Gastrocnemius medialis (tissue), 4 donors: ENCODE measurements around the gene ANKH. TPM values are rescaled to one million over a fixed set of nuclear protein-coding genes. Genes with fewer than 3 reads are reported as not detected.
A peak's percentile ranks its signal among the peaks of the same experiment; 100 is the strongest.

Experiments used
- ATAC-seq, 2 donors: fragments of 150-250 bp; one replicate each; pipeline ENCODE4 v1.9.1; 2016
- DNase-seq, 2 donors: peaks; one replicate each; pipeline ENCODE4 v3.0.0-alpha.2; 2019
- H3K27ac ChIP-seq, 4 donors: fragments of 200-600 bp; sonication (generic); 1 replicate in 1 of 4; 2 replicates in 3 of 4; pipeline ENCODE4 v1.5.1; 2016 to 2018; ENCODE audit warnings: mild to moderate bottlenecking in 2 of 4, moderate library complexity in 1 of 4
- H3K27me3 ChIP-seq, 3 donors: fragments of 200-600 bp; sonication (generic) in 2 of 3; 1 replicate in 1 of 3; 2 replicates in 2 of 3; pipeline versions ENCODE4 v1.5.1 to v1.6.0; 2016 to 2019; ENCODE audit warnings: mild to moderate bottlenecking in 1 of 3, moderate library complexity in 1 of 3
- H3K36me3 ChIP-seq, 2 donors: fragments of 200-600 bp; sonication (generic) in 1 of 2; one replicate each; pipeline ENCODE4 v1.5.1; 2017 to 2018
- H3K4me1 ChIP-seq, 2 donors: fragments of 200-600 bp; sonication (generic) in 1 of 2; one replicate each; pipeline ENCODE4 v1.5.1; 2016 to 2017; ENCODE audit warnings: mild to moderate bottlenecking in 2 of 2
- H3K4me3 ChIP-seq, 4 donors: fragments of 200-600 bp; sonication (generic) in 3 of 4; 1 replicate in 1 of 4; 2 replicates in 3 of 4; pipeline ENCODE4 v1.5.1; 2016 to 2019; ENCODE audit warnings: mild to moderate bottlenecking in 2 of 4
- H3K9me3 ChIP-seq, 3 donors: fragments of 200-600 bp; sonication (generic) in 2 of 3; 1 replicate in 1 of 3; 2 replicates in 2 of 3; pipeline ENCODE4 v1.5.1; 2016 to 2019
- POLR2A ChIP-seq, 2 donors: fragments of 450-650 bp; IDR thresholded peaks; one replicate each; pipeline ENCODE4 v1.6.1; 2017; ENCODE audit warnings: antibody characterized with exemption in 2 of 2, mild to moderate bottlenecking in 2 of 2, moderate library complexity in 2 of 2
- in situ Hi-C, 4 donors: fragments of 200-750 bp; cut with MboI; loops; one replicate each; pipeline versions ENCODE4 v1.15.0 to v1.8.0; 2017; ENCODE audit warnings: low sequenced_read_pairs in 4 of 4
- intact Hi-C: fragments of 100-400 bp; cut with DNase I; formaldehyde crosslinking; loops from one replicate; pipeline ENCODE4 v1.15.1; 2023; ENCODE audit warnings: low total_unique reads
- total RNA-seq, 4 donors: library from RNA; depleted of rRNA; stranded (reverse); fragments of >200 nt; gene quantifications; one replicate each; pipeline versions ENCODE4 v1.1.0 to v1.2.3, GENCODE V29; 2016
- TF ChIP-seq, protein P1 (sequence below), 5 experiments: fragments of 450-650 bp in 3 of 5; fragments of 200-600 bp in 2 of 5; sonication (generic) in 2 of 5; IDR thresholded peaks in 4 of 5; conservative IDR thresholded peaks in 1 of 5; 1 replicate in 4 of 5; 2 replicates in 1 of 5; pipeline ENCODE4 v1.5.1; 2016 to 2019; ENCODE audit warnings: antibody characterized with exemption in 5 of 5, mild to moderate bottlenecking in 3 of 5, moderate library complexity in 3 of 5

ANKH gene
- total RNA-seq, 4 donors from 2014 or later = 33.5 to 52.1 (median 36.0) TPM

GRCh38 chr5:14693070-14693469, 178.5 kb downstream of the ANKH start:
- TF ChIP-seq, protein P1, sequence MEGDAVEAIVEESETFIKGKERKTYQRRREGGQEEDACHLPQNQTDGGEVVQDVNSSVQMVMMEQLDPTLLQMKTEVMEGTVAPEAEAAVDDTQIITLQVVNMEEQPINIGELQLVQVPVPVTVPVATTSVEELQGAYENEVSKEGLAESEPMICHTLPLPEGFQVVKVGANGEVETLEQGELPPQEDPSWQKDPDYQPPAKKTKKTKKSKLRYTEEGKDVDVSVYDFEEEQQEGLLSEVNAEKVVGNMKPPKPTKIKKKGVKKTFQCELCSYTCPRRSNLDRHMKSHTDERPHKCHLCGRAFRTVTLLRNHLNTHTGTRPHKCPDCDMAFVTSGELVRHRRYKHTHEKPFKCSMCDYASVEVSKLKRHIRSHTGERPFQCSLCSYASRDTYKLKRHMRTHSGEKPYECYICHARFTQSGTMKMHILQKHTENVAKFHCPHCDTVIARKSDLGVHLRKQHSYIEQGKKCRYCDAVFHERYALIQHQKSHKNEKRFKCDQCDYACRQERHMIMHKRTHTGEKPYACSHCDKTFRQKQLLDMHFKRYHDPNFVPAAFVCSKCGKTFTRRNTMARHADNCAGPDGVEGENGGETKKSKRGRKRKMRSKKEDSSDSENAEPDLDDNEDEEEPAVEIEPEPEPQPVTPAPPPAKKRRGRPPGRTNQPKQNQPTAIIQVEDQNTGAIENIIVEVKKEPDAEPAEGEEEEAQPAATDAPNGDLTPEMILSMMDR (IDR thresholded peaks at IDR 0.05 in 4 of 5, conservative IDR thresholded peaks at IDR 0.05 in 1 of 5) = no peak
- TF ChIP-seq POLR2A (IDR thresholded peaks at IDR 0.05) = no peak
- no peaks in the 10 kb centered on the region for H3K9me3 ChIP-seq
- in situ Hi-C loops (no loop called here), intact Hi-C loops (no loop called here)
- H3K4me1 ChIP-seq = no peaks in the 10 kb centered on the region
- H3K4me3 ChIP-seq = no peak overlapping the region
- ATAC-seq = no peak
- H3K27me3 ChIP-seq = no peaks in the 10 kb centered on the region
- H3K36me3 ChIP-seq = peaks cover 6 to 85% of the 10 kb centered on the region in 2 donors
- H3K27ac ChIP-seq = no peak overlapping the region
- no peak for DNase-seq

- DNase-seq (no peak), ATAC-seq (no peak)
- intact Hi-C loops = loop anchor here (2.0 to 5.0 kb wide), 2 partner anchors 185 to 316 kb away; partner anchors contain the start of gene ANKH
- H3K4me3 ChIP-seq = no peak overlapping the region
- no peaks in the 10 kb centered on the region for H3K9me3 ChIP-seq
- in situ Hi-C loops = loop anchor here in 2 of 4 donors (10.0 kb wide), 1 partner anchor 328 kb away; no protein-coding TSS in a partner anchor
- H3K27ac ChIP-seq = no peak overlapping the region
- peaks cover 24 to 33% of the 10 kb centered on the region in 2 donors for H3K4me1 ChIP-seq
- peaks cover 6 to 65% of the 10 kb centered on the region in 2 donors for H3K36me3 ChIP-seq
- H3K27me3 ChIP-seq = no peaks in the 10 kb centered on the region
- TF ChIP-seq POLR2A (IDR thresholded peaks at IDR 0.05) = no peak
- TF ChIP-seq, protein P1 (IDR thresholded peaks at IDR 0.05 in 4 of 5, conservative IDR thresholded peaks at IDR 0.05 in 1 of 5) = no peak
These were observed 184.4 kb downstream of the ANKH start for GRCh38 chr5:14687023-14687665.

GRCh38 chr5:14686517-14686916, 185.1 kb downstream of the ANKH start:
- TF ChIP-seq, protein P1 (IDR thresholded peaks at IDR 0.05 in 4 of 5, conservative IDR thresholded peaks at IDR 0.05 in 1 of 5) = no peak
- TF ChIP-seq POLR2A (IDR thresholded peaks at IDR 0.05) = no peak
- in situ Hi-C loops (loop anchor here in 2 of 4 donors (10.0 kb wide), 1 partner anchor 328 kb away; no protein-coding TSS in a partner anchor), intact Hi-C loops (loop anchor here (2.0 to 5.0 kb wide), 2 partner anchors 186 to 316 kb away; partner anchors contain the start of gene ANKH)
- Histone ChIP-seq H3K4me1 (peaks cover 27 to 33% of the 10 kb centered on the region in 2 donors), H3K4me3 (no peak overlapping the region), H3K9me3 (no peaks in the 10 kb centered on the region), H3K36me3 (peaks cover 6 to 64% of the 10 kb centered on the region in 2 donors), H3K27ac (no peak overlapping the region), H3K27me3 (no peaks in the 10 kb centered on the region)
- DNase-seq (no peak), ATAC-seq (no peak)

- H3K36me3 ChIP-seq = peaks cover 6 to 62% of the 10 kb centered on the region in 2 donors
- no peak for DNase-seq
- intact Hi-C loops = loop anchor here (1.0 to 5.0 kb wide), 3 partner anchors 93 to 317 kb away; partner anchors contain the start of gene ANKH
- in situ Hi-C loops = loop anchor here in 2 of 4 donors (10.0 kb wide), 1 partner anchor 329 kb away; no protein-coding TSS in a partner anchor
- no peak overlapping the region for H3K4me3 ChIP-seq
- no peaks in the 10 kb centered on the region for H3K27me3 ChIP-seq
- H3K9me3 ChIP-seq = no peaks in the 10 kb centered on the region
- peak overlapping the region in 3 of 4 donors; percentile 37 to 67 (median 45) for H3K27ac ChIP-seq
- H3K4me1 ChIP-seq = peaks cover 31 to 33% of the 10 kb centered on the region in 2 donors
- TF ChIP-seq, protein P1 (IDR thresholded peaks at IDR 0.05 in 4 of 5, conservative IDR thresholded peaks at IDR 0.05 in 1 of 5) = peak; percentile 55 to 71 (median 66)
- no peak for TF ChIP-seq POLR2A (IDR thresholded peaks at IDR 0.05)
- ATAC-seq = peak; percentile 67 to 68
These were observed 185.8 kb downstream of the ANKH start for GRCh38 chr5:14685757-14686156.
